Fibroblast of lung (primary cell): ENCODE results near the gene COL4A1.

Experiments
- EZH2 ChIP-seq: IDR thresholded peaks from 2 replicates; pipeline ENCODE4 v1.5.1; 2012; ENCODE audit warnings: low read length, control low read depth, mild to moderate bottlenecking; ENCODE audit errors: missing control alignments
- TF ChIP-seq, protein P1 (sequence below), 2 donors: IDR thresholded peaks in 1 of 2; conservative IDR thresholded peaks in 1 of 2; 1 replicate in 1 of 2; 2 replicates in 1 of 2; pipeline ENCODE4 v1.5.1; 2011 to 2012; ENCODE audit warnings: low read length in 2 of 2, control low read depth in 1 of 2, inconsistent platforms in 1 of 2, low read depth in 1 of 2, mild to moderate bottlenecking in 1 of 2

DNA sequence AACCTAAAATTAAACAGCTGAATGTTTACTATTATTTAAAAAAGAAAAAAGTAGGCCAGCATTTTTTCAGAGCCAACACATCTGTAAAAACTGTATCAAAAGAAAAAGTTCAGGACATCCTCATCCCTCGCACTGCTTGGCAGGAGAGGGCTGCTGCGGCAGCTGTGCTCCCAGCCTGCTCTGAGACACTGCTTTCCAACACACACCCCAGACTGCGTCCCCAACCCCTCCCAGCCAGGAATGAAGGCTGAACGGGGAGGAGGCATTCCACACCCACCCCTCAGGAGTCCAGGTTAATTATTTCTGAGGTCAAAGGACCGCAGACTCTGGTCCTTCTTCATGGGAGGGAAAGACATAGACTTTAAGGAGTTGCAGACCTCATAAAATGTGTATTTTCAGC, 43.1 kb downstream of the COL4A1 start:
- TF ChIP-seq, protein P1, sequence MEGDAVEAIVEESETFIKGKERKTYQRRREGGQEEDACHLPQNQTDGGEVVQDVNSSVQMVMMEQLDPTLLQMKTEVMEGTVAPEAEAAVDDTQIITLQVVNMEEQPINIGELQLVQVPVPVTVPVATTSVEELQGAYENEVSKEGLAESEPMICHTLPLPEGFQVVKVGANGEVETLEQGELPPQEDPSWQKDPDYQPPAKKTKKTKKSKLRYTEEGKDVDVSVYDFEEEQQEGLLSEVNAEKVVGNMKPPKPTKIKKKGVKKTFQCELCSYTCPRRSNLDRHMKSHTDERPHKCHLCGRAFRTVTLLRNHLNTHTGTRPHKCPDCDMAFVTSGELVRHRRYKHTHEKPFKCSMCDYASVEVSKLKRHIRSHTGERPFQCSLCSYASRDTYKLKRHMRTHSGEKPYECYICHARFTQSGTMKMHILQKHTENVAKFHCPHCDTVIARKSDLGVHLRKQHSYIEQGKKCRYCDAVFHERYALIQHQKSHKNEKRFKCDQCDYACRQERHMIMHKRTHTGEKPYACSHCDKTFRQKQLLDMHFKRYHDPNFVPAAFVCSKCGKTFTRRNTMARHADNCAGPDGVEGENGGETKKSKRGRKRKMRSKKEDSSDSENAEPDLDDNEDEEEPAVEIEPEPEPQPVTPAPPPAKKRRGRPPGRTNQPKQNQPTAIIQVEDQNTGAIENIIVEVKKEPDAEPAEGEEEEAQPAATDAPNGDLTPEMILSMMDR (conservative IDR thresholded peaks at IDR 0.05 in 1 of 2, IDR thresholded peaks at IDR 0.05 in 1 of 2; ENCODE audit: low read depth in 1 of 2, low read length in 2 of 2) = no peak
- TF ChIP-seq EZH2 = no peak
